Smooth muscle cell (in vitro differentiated cells): Measurements from ENCODE around the gene TCTN1. TPM values are rescaled to one million over a fixed set of nuclear protein-coding genes. Genes with fewer than 3 reads are reported as not detected.
"Not testable (repeated sequence)": the region's sequence is repeated elsewhere in the genome, so short reads cannot be mapped to it uniquely, and the experiment has no call there.

ENCODE experiments used
- DNase-seq: peaks from one replicate; lab custom pipeline; 2025; ENCODE audit not compliant: unreplicated experiment; lab: John Stamatoyannopoulos, UW
- H2AFZ ChIP-seq: fragments of 200-600 bp; sonication (generic); 2 replicates; pipeline ENCODE4 v1.6.0; 2016; ENCODE audit warnings: antibody characterized with exemption, low read depth, mild to moderate bottlenecking
- H3F3A ChIP-seq: fragments of 200-600 bp; sonication (generic); 2 replicates; pipeline ENCODE4 v1.6.0; 2017; ENCODE audit warnings: antibody characterized with exemption, low read depth
- H3K27ac ChIP-seq: fragments of 200-600 bp; sonication (generic); 2 replicates; pipeline ENCODE4 v1.5.1; 2016; ENCODE audit warnings: low read depth, mild to moderate bottlenecking
- H3K27me3 ChIP-seq: fragments of 200-600 bp; sonication (generic); 2 replicates; pipeline ENCODE4 v1.6.1; 2016; ENCODE audit warnings: low read depth, mild to moderate bottlenecking
- H3K36me3 ChIP-seq: fragments of 200-600 bp; sonication (generic); 2 replicates; pipeline ENCODE4 v1.5.1; 2016; ENCODE audit warnings: low read depth
- H3K4me1 ChIP-seq: fragments of 200-600 bp; sonication (generic); 2 replicates; pipeline ENCODE4 v1.5.1; 2016; ENCODE audit warnings: low read depth
- H3K4me2 ChIP-seq: fragments of 200-600 bp; sonication (generic); 2 replicates; pipeline ENCODE4 v1.6.0; 2016; ENCODE audit warnings: mild to moderate bottlenecking
- H3K4me3 ChIP-seq: fragments of 200-600 bp; sonication (generic); 2 replicates; pipeline ENCODE4 v1.5.1; 2016; ENCODE audit warnings: mild to moderate bottlenecking
- H3K79me2 ChIP-seq: fragments of 200-600 bp; sonication (generic); 2 replicates; pipeline ENCODE4 v1.6.0; 2016; ENCODE audit warnings: low read depth, mild to moderate bottlenecking
- H3K9ac ChIP-seq: fragments of 200-600 bp; sonication (generic); 2 replicates; pipeline ENCODE4 v1.6.0; 2016; ENCODE audit warnings: low read depth
- H3K9me3 ChIP-seq: fragments of 200-600 bp; sonication (generic); replicated peaks from 2 replicates; pipeline ENCODE4 v1.5.1; 2016; ENCODE audit warnings: low read depth
- H4K20me1 ChIP-seq: fragments of 200-600 bp; sonication (generic); 2 replicates; pipeline ENCODE4 v1.6.0; 2016; ENCODE audit warnings: low read depth
- WGBS: methylation state at CpG from one replicate; pipeline ENCODE4 v1.1.7; 2016; ENCODE audit warnings: low lambda C conversion rate; 5-methylcytosine and 5-hydroxymethylcytosine counted together
- polyA plus RNA-seq: library from polyadenylated mRNA; unstranded; fragments of >200 nt; fragmentation: Nextera tagmentation; extraction: Ambion mirVana; gene quantifications from 2 replicates; pipeline ENCODE4 v1.2.1, GENCODE V29; 2016
- total RNA-seq: library from RNA; depleted of rRNA; stranded (reverse); fragments of >200 nt; gene quantifications from 2 replicates; pipeline ENCODE4 v1.2.3, GENCODE V29; 2014
- TF ChIP-seq, protein P1 (sequence below): fragments of 200-600 bp; sonication (generic); IDR thresholded peaks from 2 replicates; pipeline ENCODE4 v1.5.1; 2017; ENCODE audit warnings: borderline replicate concordance, mild to moderate bottlenecking, antibody characterized with exemption; ENCODE audit not compliant: insufficient read depth, poor library complexity, severe bottlenecking

The TCTN1 gene
- total and polyA plus RNA-seq, 2 experiments from 2014 or later: 22.5 to 28.4 TPM

DNA sequence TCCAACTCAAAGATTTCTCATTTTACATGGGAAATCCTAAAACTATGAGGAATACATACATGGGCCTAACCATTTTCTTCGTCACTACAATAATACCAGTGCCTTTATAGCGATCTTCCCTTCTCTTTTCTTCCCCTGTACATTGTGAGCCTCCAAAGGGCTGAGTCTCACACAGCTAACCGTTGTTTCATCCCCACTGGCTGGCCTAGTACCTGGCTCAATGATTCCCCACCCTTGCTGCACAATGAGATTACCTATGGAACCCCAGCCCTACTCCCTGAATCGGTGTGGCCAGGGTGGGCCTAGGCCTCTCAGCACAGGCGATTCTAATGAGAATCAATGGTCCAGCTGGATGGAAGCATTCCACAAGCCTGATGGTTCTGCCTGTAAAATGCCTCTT lies 46.9 kb upstream of the TCTN1 start:
- H3K27me3 ChIP-seq: no peaks in the 10 kb centered on the region
- 96% methylated on average over 5 of the region's 5 CpGs for WGBS
- peaks cover 4% of the 10 kb centered on the region for H3K36me3 ChIP-seq
- peaks cover 46% of the 10 kb centered on the region for H3K79me2 ChIP-seq
- no peaks in the 10 kb centered on the region for H3K4me1 ChIP-seq
- no peak overlapping the region for H3K4me3 ChIP-seq
- H3K9ac ChIP-seq: no peak overlapping the region
- H3F3A ChIP-seq: peaks cover 7% of the 10 kb centered on the region
- TF ChIP-seq, protein P1, sequence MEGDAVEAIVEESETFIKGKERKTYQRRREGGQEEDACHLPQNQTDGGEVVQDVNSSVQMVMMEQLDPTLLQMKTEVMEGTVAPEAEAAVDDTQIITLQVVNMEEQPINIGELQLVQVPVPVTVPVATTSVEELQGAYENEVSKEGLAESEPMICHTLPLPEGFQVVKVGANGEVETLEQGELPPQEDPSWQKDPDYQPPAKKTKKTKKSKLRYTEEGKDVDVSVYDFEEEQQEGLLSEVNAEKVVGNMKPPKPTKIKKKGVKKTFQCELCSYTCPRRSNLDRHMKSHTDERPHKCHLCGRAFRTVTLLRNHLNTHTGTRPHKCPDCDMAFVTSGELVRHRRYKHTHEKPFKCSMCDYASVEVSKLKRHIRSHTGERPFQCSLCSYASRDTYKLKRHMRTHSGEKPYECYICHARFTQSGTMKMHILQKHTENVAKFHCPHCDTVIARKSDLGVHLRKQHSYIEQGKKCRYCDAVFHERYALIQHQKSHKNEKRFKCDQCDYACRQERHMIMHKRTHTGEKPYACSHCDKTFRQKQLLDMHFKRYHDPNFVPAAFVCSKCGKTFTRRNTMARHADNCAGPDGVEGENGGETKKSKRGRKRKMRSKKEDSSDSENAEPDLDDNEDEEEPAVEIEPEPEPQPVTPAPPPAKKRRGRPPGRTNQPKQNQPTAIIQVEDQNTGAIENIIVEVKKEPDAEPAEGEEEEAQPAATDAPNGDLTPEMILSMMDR: no peak
- H4K20me1 ChIP-seq: peaks cover 51% of the 10 kb centered on the region
- peaks cover 3% of the 10 kb centered on the region for H3K9me3 ChIP-seq
- no peak overlapping the region for H3K27ac ChIP-seq
- no peak overlapping the region for H3K4me2 ChIP-seq
- no peak for DNase-seq
- H2AFZ ChIP-seq: no peak overlapping the region

DNA sequence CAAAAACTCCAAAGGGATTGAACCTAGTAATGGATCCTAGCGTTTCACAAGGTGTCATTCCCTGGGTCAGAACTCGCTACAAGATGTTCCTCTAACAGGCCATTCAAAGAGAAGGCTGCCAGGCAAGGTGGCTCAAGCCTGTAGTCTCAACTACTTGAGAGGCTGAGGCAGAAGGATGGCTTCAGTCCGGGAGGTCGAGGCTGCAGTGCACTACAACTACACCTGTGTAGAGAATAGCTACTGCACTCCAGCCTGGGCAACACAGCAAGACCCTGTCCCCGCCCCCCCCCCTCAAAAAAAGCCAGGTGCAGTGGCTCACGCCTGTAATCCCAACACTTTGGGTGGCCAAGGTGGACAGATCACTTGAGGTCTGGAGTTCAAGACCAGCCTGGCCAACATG lies 45.2 kb upstream of the TCTN1 start:
- Histone ChIP-seq H3K36me3 (peaks cover 4% of the 10 kb centered on the region), H3K9ac (no peak overlapping the region), H3K4me2 (no peak overlapping the region), H3K4me1 (no peaks in the 10 kb centered on the region), H2AFZ (no peak overlapping the region), H4K20me1 (peaks cover 34% of the 10 kb centered on the region), H3F3A (peaks cover 7% of the 10 kb centered on the region), H3K27me3 (no peaks in the 10 kb centered on the region), H3K27ac (no peak overlapping the region), H3K4me3 (no peak overlapping the region), H3K9me3 (peaks cover 3% of the 10 kb centered on the region), H3K79me2 (peaks cover 56% of the 10 kb centered on the region)
- TF ChIP-seq, protein P1: no peak
- no peak for DNase-seq
- WGBS: 96% methylated on average over 6 of the region's 6 CpGs

DNA sequence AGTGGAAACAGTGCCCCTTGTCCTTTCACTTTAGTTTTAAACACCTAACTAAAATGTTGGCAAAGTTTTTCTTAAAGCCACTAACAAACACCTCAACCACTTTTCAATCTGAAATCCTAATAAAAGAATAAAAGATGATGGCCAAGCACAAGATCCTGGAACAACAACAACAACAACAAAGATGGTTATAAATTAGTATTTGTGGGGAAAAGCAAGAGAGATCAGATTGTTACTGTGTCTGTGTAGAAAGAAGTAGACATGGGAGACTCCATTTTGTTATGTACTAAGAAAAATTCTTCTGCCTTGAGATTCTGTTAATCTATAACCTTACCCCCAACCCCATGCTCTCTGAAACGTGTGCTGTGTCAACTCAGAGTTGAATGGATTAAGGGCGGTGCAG lies 44.1 kb upstream of the TCTN1 start:
- H2AFZ ChIP-seq, H3F3A ChIP-seq, H3K4me3 ChIP-seq, H3K9ac ChIP-seq, H3K4me1 ChIP-seq, H3K27me3 ChIP-seq, H3K9me3 ChIP-seq, H3K4me2 ChIP-seq, DNase-seq, H3K36me3 ChIP-seq, H3K27ac ChIP-seq: not testable (repeated sequence)
- WGBS: no CpG with 5 or more reads among the region's 2 CpGs
- Histone ChIP-seq H3K79me2 (peaks cover 65% of the 10 kb centered on the region), H4K20me1 (peaks cover 30% of the 10 kb centered on the region)

DNA sequence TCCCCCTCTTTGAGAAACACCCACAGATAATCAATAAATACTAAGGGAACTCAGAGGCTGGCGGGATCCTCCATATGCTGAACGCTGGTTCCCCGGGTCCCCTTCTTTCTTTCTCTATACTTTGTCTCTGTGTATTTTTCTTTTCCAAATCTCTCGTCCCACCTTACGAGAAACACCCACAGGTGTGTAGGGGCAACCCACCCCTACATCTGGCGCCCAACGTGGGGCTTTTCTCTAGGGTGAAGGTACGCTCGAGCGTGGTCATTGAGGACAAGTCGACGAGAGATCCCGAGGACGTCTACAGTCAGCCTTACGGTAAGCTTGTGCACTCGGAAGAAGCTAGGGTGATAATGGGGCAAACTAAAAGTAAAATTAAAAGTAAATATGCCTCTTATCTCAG lies 43.1 kb upstream of the TCTN1 start:
- WGBS: 96% methylated on average over 16 of the region's 16 CpGs
- not testable (repeated sequence) for H3K27me3 ChIP-seq, H3K9me3 ChIP-seq, H3K4me3 ChIP-seq, H3K27ac ChIP-seq, H3K4me2 ChIP-seq, H3F3A ChIP-seq, H2AFZ ChIP-seq, DNase-seq, H3K9ac ChIP-seq, H3K36me3 ChIP-seq, H3K4me1 ChIP-seq
- peaks cover 30% of the 10 kb centered on the region for H4K20me1 ChIP-seq
- peaks cover 67% of the 10 kb centered on the region for H3K79me2 ChIP-seq

DNA sequence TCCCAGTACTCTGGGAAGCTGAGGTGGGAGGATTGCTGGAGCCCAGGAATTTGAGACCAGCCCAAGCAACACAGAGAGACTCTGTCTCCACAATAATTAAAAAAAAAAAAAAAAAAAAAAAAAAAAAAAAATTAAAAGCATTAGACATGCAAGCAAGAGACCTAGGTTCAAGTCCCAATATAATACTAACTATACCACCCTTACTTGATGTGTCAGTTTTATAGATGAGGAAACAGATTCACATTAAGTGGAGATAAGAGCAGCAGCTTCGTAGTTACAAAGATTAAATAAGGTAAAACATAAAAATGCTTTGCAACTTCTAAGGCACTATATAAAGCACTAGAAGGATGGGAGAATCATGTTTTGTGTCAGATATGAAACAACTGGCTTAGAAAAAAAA lies 39.9 kb upstream of the TCTN1 start:
- no peak for DNase-seq
- peaks cover 43% of the 10 kb centered on the region for H4K20me1 ChIP-seq
- no peak overlapping the region for H3K9ac ChIP-seq
- WGBS: 73% methylated on average over 1 of the region's 1 CpG
- peaks cover 11% of the 10 kb centered on the region for H3K4me1 ChIP-seq
- no peak overlapping the region for H3K4me2 ChIP-seq
- no peaks in the 10 kb centered on the region for H3K27me3 ChIP-seq
- peaks cover 79% of the 10 kb centered on the region for H3K79me2 ChIP-seq
- no peak overlapping the region for H2AFZ ChIP-seq
- peaks cover 3% of the 10 kb centered on the region for H3K9me3 ChIP-seq
- H3K36me3 ChIP-seq: peaks cover 4% of the 10 kb centered on the region
- TF ChIP-seq, protein P1: no peak
- H3K27ac ChIP-seq: no peak overlapping the region
- H3K4me3 ChIP-seq: no peak overlapping the region
- H3F3A ChIP-seq: peaks cover 6% of the 10 kb centered on the region

DNA sequence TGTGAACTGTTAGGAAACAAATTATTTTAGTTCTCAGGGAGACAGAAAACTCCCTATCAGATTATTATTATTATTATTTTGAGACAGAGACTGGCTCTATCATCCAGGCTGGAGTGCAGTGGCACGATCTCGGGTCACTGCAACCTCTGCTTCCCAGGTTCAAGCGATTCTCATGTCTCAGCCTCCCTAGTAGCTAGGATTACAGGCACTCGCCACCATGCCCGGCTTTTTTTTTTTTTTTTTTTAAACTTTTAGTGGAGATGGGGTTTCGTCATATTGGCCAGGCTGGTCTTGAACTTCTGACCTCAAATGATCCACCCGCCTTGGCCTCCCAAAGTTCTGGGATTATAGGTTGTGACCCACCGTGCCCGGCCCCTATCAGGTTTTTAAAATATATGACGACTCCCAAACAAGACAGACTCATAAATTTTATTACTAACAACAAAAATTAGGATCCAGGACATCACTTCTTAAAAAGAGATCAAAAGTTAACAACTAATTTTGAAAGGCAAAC lies 39.2 kb upstream of the TCTN1 start:
- not testable (repeated sequence) for H3K36me3 ChIP-seq, H3K27ac ChIP-seq, H3K27me3 ChIP-seq, H3K4me2 ChIP-seq, H3K4me3 ChIP-seq, DNase-seq, H3F3A ChIP-seq, H3K9ac ChIP-seq, H2AFZ ChIP-seq, H3K9me3 ChIP-seq
- 97% methylated on average over 10 of the region's 10 CpGs for WGBS
- H3K4me1 ChIP-seq: peaks cover 11% of the 10 kb centered on the region
- peaks cover 51% of the 10 kb centered on the region for H4K20me1 ChIP-seq
- H3K79me2 ChIP-seq: peaks cover 79% of the 10 kb centered on the region
